H9 (cell line): ENCODE measurements around the gene DCUN1D2. TPM values are rescaled to one million over a fixed set of nuclear protein-coding genes. Genes with fewer than 3 reads are reported as not detected.

ENCODE experiments used
- DNase-seq: peaks from one replicate; pipeline ENCODE4 v3.0.0-alpha.2; 2017
- H2AFZ ChIP-seq: one replicate; pipeline ENCODE4 v1.6.1; 2013; ENCODE audit warnings: mild to moderate bottlenecking, low read length, control low read depth, moderate library complexity
- H2AK5ac ChIP-seq: 2 replicates; pipeline ENCODE4 v1.6.1; 2013; ENCODE audit warnings: low read length, control low read depth, mixed read lengths; ENCODE audit not compliant: insufficient read length
- H2BK120ac ChIP-seq: one replicate; pipeline ENCODE4 v1.6.1; 2013; ENCODE audit warnings: low read depth, mild to moderate bottlenecking, low read length, control low read depth, inconsistent platforms; ENCODE audit not compliant: poor library complexity, severe bottlenecking
- H2BK12ac ChIP-seq: 2 replicates; pipeline ENCODE4 v1.6.1; 2013; ENCODE audit warnings: low read length, control low read depth, mixed read lengths, low read depth; ENCODE audit not compliant: insufficient read length
- H2BK15ac ChIP-seq: 2 replicates; pipeline ENCODE4 v1.6.1; 2013; ENCODE audit warnings: low read depth, low read length, control low read depth
- H2BK20ac ChIP-seq: one replicate; pipeline ENCODE4 v1.6.1; 2013; ENCODE audit warnings: low read depth, mild to moderate bottlenecking, low read length, control low read depth, inconsistent platforms; ENCODE audit not compliant: poor library complexity, severe bottlenecking
- H2BK5ac ChIP-seq: 2 replicates; pipeline ENCODE4 v1.6.1; 2013; ENCODE audit warnings: low read length, control low read depth, mixed read lengths; ENCODE audit not compliant: insufficient read length
- H3K14ac ChIP-seq: 2 replicates; pipeline ENCODE4 v1.6.1; 2013; ENCODE audit warnings: low read length, control low read depth; ENCODE audit not compliant: insufficient read depth
- H3K18ac ChIP-seq: 2 replicates; pipeline ENCODE4 v1.6.1; 2013; ENCODE audit warnings: low read depth, mild to moderate bottlenecking, mixed read lengths, low read length, control low read depth; ENCODE audit not compliant: insufficient read length
- H3K23ac ChIP-seq: 2 replicates; pipeline ENCODE4 v1.6.1; 2013; ENCODE audit warnings: low read length, control low read depth, mixed read lengths, low read depth; ENCODE audit not compliant: insufficient read length
- H3K23me2 ChIP-seq: 2 replicates; pipeline ENCODE4 v1.6.1; 2013; ENCODE audit warnings: low read depth, mild to moderate bottlenecking, mixed read lengths, low read length, control low read depth; ENCODE audit not compliant: insufficient read length, poor library complexity, severe bottlenecking
- H3K27ac ChIP-seq: 2 replicates; pipeline ENCODE4 v1.5.1; 2013; ENCODE audit warnings: low read length, control low read depth, mixed read lengths, low read depth; ENCODE audit not compliant: insufficient read length
- H3K27me3 ChIP-seq: 2 replicates; pipeline ENCODE4 v1.6.1; 2013; ENCODE audit warnings: low read length, control low read depth, inconsistent platforms; ENCODE audit not compliant: insufficient read depth
- H3K4ac ChIP-seq: 2 replicates; pipeline ENCODE4 v1.6.1; 2013; ENCODE audit warnings: low read depth, mild to moderate bottlenecking, control low read depth, inconsistent platforms, low read length, moderate library complexity
- H3K4me1 ChIP-seq: 2 replicates; pipeline ENCODE4 v1.6.1; 2013; ENCODE audit warnings: low read length, control low read depth, inconsistent platforms; ENCODE audit not compliant: insufficient read depth
- H3K4me2 ChIP-seq: 2 replicates; pipeline ENCODE4 v1.6.1; 2013; ENCODE audit warnings: low read length, control low read depth, mixed read lengths; ENCODE audit not compliant: insufficient read length, insufficient read depth
- H3K56ac ChIP-seq: 2 replicates; pipeline ENCODE4 v1.6.1; 2013; ENCODE audit warnings: low read depth, mild to moderate bottlenecking, mixed read lengths, low read length, control low read depth; ENCODE audit not compliant: insufficient read length
- H3K79me1 ChIP-seq: 2 replicates; pipeline ENCODE4 v1.6.1; 2013; ENCODE audit warnings: low read depth, mild to moderate bottlenecking, moderate library complexity, low read length, control low read depth, inconsistent platforms; ENCODE audit not compliant: insufficient read depth, poor library complexity, severe bottlenecking
- H3K79me2 ChIP-seq: 2 replicates; pipeline ENCODE4 v1.6.1; 2013; ENCODE audit warnings: low read length, control low read depth, inconsistent platforms; ENCODE audit not compliant: insufficient read depth
- H3K9ac ChIP-seq: 2 replicates; pipeline ENCODE4 v1.6.1; 2013; ENCODE audit warnings: low read length, control low read depth, mixed read lengths; ENCODE audit not compliant: insufficient read length; ENCODE audit errors: extremely low read depth
- H3K9me3 ChIP-seq: one replicate; pipeline ENCODE4 v1.6.1; 2013; ENCODE audit warnings: low read depth, low read length, inconsistent platforms; ENCODE audit not compliant: control insufficient read depth
- H3T11ph ChIP-seq: one replicate; pipeline ENCODE4 v1.6.1; 2013; ENCODE audit warnings: mild to moderate bottlenecking, low read length, control low read depth, inconsistent platforms
- H4K20me1 ChIP-seq: one replicate; pipeline ENCODE4 v1.6.1; 2013; ENCODE audit not compliant: control insufficient read depth, insufficient read length, insufficient read depth
- H4K5ac ChIP-seq: 2 replicates; pipeline ENCODE4 v1.6.1; 2013; ENCODE audit warnings: low read depth, mild to moderate bottlenecking, mixed read lengths, low read length, control low read depth; ENCODE audit not compliant: insufficient read length
- H4K8ac ChIP-seq: replicated peaks from 2 replicates; pipeline ENCODE4 v1.6.1; 2013; ENCODE audit warnings: low read length, control low read depth, mixed read lengths, low read depth; ENCODE audit not compliant: insufficient read length
- H4K91ac ChIP-seq: 2 replicates; pipeline ENCODE4 v1.6.1; 2013; ENCODE audit warnings: low read depth, mild to moderate bottlenecking, moderate library complexity, mixed read lengths, low read length, control low read depth; ENCODE audit not compliant: insufficient read length
- H3K27ac Mint-ChIP-seq, 3 experiments: 2 replicates in 2 of 3; 3 replicates in 1 of 3; pipeline ENCODE4 v1.8.0; 2020 to 2021; ENCODE audit warnings: mixed read lengths in 3 of 3, mild to moderate bottlenecking in 1 of 3, moderate library complexity in 1 of 3
- H3K27me3 Mint-ChIP-seq: 2 replicates; pipeline ENCODE4 v1.8.0; 2021; ENCODE audit warnings: low read depth, mild to moderate bottlenecking, moderate library complexity, mixed read lengths
- H3K36me3 Mint-ChIP-seq, 3 experiments: 2 replicates in 2 of 3; 3 replicates in 1 of 3; pipeline ENCODE4 v1.8.0; 2020 to 2021; ENCODE audit warnings: low read depth in 3 of 3, mixed read lengths in 3 of 3; ENCODE audit not compliant: insufficient read depth in 1 of 3
- H3K4me1 Mint-ChIP-seq, 2 experiments: 2 replicates each; pipeline ENCODE4 v1.8.0; 2020; ENCODE audit warnings: mixed read lengths in 2 of 2
- H3K4me3 Mint-ChIP-seq, 2 experiments: 2 replicates in 1 of 2; 3 replicates in 1 of 2; pipeline ENCODE4 v1.8.0; 2020 to 2021; ENCODE audit warnings: mild to moderate bottlenecking in 2 of 2, mixed read lengths in 2 of 2, moderate library complexity in 1 of 2
- H3K9me3 Mint-ChIP-seq, 2 experiments: 2 replicates in 1 of 2; 3 replicates in 1 of 2; pipeline ENCODE4 v1.8.0; 2020; ENCODE audit warnings: mild to moderate bottlenecking in 2 of 2, mixed read lengths in 2 of 2, moderate library complexity in 1 of 2
- CTCF ChIP-seq: fragments of 200-600 bp; sonication (generic); conservative IDR thresholded peaks from 3 replicates; pipeline ENCODE4 v1.8.0; 2021; ENCODE audit warnings: antibody characterized with exemption, mild to moderate bottlenecking
- WGBS: extraction: QIAGEN DNeasy Blood & Tissue Kit; methylation state at CpG from one replicate; pipeline ENCODE4 v1.1.7; 2013; ENCODE audit warnings: missing lambda C conversion rate, low lambda C conversion rate, mixed read lengths; ENCODE audit not compliant: insufficient read length; ENCODE audit errors: extremely low coverage; 5-methylcytosine and 5-hydroxymethylcytosine counted together
- total RNA-seq: library from RNA; stranded (reverse); gene quantifications from 2 replicates; pipeline ENCODE4 v1.2.1, GENCODE V29; 2021

Gene DCUN1D2
- total RNA-seq, 1 experiment from 2014 or later: 36.8 TPM

- Mint-ChIP-seq H3K4me3 (no peak overlapping the region), H3K27ac (no peak overlapping the region), H3K9me3 (no peaks in the 10 kb centered on the region), H3K4me1 (peaks cover 0 to 2% of the 10 kb centered on the region in 2 experiments; a peak in 1 of 4 replicates), H3K36me3 (peaks cover 0 to 4% (median 0%) of the 10 kb centered on the region in 3 experiments; a peak in 2 of 7 replicates), H3K27me3 (no peaks in the 10 kb centered on the region)
- Histone ChIP-seq H2BK120ac (no peak overlapping the region), H3T11ph (no peak overlapping the region), H4K20me1 (no peaks in the 10 kb centered on the region), H3K56ac (no peak overlapping the region), H3K9me3 (no peaks in the 10 kb centered on the region), H3K4me2 (no peak overlapping the region), H4K91ac (no peak overlapping the region), H2BK15ac (no peak overlapping the region), H3K27ac (no peak overlapping the region), H3K23ac (no peak overlapping the region), H3K23me2 (no peaks in the 10 kb centered on the region), H3K79me1 (no peaks in the 10 kb centered on the region), H3K4ac (no peak overlapping the region), H3K4me1 (no peaks in the 10 kb centered on the region), H3K9ac (no peak overlapping the region), H3K79me2 (no peaks in the 10 kb centered on the region), H3K18ac (no peak overlapping the region), H2AFZ (no peak overlapping the region), H4K8ac (no peak overlapping the region), H3K27me3 (no peaks in the 10 kb centered on the region), H2BK5ac (no peak overlapping the region), H2BK12ac (no peak overlapping the region), H4K5ac (no peak overlapping the region), H3K14ac (no peak overlapping the region), H2BK20ac (no peak overlapping the region), H2AK5ac (no peak overlapping the region)
- TF ChIP-seq CTCF: no peak
- DNase-seq: no peak
- no CpG with 5 or more reads among the region's 21 CpGs for WGBS
Measured at GRCh38 chr13:113433391-113433916, 57.1 kb downstream of the DCUN1D2 start.
